GM21825 (cell line): ENCODE results near the gene CLDN14.
A peak's percentile ranks its signal among the peaks of the same experiment; 100 is the strongest.

Source experiments
- ATAC-seq: cut with Tn5 transposase; IDR thresholded peaks from one replicate; pipeline ENCODE4 v1.9.1; 2021; ENCODE audit warnings: mild to moderate bottlenecking, moderate library complexity; ENCODE audit not compliant: unreplicated experiment

CLDN14 gene, protein sequence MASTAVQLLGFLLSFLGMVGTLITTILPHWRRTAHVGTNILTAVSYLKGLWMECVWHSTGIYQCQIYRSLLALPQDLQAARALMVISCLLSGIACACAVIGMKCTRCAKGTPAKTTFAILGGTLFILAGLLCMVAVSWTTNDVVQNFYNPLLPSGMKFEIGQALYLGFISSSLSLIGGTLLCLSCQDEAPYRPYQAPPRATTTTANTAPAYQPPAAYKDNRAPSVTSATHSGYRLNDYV

DNA sequence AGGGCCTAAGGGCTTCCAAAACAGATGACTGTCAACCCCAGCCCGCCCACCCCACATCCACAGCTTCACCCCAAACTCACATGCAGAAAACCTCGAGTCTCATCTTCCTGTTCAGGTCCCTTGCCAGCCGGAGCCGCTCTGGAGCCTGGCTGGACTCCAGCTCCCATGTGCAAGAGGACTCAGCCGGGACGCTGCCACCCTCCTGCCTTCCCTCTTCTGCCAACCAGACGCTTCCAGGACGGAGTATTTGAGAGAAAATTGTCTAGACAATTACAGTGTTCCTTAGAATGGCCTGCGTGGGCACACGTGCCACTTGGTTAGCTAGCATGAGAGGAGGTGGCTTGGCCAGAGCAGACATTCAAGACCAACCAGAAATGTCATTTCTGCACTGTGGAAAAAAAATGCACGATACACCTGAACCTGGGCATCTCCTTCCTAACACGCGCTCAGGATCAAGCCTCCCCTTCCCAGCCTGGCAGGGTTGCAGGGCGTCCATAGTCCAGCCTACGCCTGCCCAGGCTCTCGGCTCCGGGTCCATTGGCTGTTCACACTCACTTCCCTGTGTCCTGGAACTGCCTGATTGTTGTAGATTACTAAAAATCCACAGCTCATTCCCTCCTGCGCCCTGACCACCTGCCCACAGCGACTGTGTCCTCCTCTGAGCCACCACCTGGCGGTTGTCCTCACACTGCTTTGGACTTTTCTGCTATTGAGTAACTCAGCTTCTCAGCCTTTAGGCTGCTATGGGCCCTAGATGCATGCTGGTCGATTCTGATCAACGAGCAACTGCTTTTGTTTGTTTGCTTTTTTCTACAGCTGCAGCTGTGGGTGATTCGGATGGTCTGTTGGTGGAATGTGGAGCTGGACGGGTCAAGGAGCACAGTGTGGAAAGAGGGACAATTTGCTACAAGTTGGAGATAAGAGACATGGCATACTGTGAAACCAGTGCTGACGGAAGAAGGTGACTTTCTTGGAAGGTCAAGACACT, at the start of gene CLDN14:
CLDN14 (minus strand) TSS at position 708 of the 988 bp plus-strand sequence. CDS start 18,427 bp downstream, outside the sequence.
- ATAC-seq, result no peak

DNA sequence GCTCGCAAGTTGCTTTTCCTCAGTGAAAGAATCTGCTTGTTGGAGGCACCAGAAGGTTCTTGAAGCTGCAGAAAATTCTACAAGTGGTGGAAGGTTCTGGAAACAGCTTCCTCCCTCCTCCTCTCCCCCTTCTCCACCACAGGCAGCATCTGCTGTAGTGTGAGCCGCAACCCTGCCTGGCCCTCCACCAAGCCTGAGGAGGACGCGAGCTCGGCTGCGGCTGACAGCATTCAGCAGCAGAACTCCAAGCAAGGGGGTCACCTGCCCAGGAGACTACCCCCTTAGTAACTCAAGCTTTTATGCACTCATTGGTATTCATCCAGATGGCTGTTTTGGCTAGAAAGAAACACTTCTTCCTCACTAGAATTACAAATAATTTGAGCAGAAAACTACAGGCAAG, 48.8 kb upstream of the CLDN14 start:
- no peak for ATAC-seq

DNA sequence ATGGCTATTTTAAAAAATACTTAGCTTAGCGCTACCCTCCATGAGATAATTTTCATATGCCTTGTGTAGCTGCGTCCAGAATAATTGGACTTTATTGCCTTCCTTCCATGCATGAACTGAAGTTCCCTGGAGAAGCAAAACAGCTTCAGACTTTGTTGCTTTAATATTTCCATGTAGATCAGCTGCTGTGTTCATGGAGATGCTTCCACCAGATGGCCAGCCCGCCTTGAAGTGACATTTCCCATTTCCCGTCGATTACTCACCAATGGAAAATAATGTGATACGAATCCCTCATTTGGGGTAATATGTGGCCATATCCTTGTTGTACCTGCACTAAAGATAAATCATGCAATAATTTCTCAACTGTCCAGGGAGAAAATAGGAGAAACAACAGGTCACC, 47.4 kb upstream of the CLDN14 start:
- no peak for ATAC-seq

DNA sequence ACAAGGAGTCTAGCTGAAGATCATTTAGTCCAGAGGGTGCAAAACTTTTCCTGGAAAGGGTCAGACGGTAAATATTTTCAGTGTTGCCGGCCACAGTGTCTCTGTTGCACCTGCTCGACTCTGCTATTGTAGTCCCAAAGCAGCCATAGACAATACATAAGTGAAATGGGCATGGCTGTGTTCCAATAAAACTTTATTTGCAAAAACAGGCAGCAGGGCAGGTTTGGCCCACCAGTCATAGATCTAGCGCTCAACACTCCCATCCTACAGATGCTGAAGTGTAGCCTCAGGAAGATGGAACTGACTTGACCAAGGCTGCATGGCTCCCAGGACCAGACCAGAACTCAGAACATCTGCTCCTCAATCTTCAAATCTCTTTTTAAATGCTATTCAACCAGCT, 46.2 kb upstream of the CLDN14 start:
- ATAC-seq, result no peak

DNA sequence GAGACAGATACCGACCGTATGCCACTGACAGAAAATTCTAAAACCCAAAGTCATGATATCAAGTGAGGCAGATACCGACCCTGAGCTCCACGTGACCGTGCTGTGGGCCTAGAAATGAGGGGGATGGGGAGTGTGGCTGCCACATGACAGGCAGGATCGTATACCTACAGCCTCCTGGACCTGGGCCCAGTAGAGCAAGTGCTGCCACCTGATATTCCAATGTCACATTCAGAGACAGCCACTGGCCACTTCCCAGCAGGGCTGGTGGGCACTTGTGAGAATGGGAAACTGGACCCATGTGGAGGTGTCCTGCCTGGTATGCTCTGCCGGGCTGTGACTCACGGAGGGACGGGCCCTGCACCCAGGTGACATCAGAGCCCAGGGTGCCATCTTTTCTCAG, 44.6 kb upstream of the CLDN14 start:
- no peak for ATAC-seq

DNA sequence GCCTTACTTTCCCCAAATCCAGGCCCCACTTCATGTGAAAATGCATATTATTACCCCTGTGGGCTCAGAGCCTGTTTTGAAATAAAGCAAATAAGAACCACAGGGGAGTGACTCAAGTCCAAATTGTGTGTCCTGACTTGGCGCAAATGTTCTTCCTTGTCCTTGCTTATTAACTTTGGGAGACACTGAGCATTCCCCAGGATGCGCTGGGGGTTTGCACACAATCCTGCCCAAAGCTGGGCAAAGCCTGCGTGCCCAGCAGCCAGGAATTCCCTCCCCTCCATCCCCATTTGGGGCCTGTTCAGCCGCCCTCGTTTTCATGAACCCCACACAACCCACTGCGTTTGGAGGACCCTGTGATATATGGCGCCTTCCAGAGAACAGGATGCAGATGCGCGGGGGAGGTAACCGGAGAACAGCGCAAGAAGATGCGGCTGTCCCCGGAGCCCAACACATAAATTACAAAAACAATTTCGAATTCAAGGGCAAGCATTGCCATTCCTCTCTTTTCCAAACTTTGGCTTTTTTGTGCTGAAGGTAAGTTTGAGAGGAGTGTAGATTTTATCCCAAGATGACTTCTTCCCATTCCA, 42.4 kb upstream of the CLDN14 start:
- ATAC-seq, result no peak

DNA sequence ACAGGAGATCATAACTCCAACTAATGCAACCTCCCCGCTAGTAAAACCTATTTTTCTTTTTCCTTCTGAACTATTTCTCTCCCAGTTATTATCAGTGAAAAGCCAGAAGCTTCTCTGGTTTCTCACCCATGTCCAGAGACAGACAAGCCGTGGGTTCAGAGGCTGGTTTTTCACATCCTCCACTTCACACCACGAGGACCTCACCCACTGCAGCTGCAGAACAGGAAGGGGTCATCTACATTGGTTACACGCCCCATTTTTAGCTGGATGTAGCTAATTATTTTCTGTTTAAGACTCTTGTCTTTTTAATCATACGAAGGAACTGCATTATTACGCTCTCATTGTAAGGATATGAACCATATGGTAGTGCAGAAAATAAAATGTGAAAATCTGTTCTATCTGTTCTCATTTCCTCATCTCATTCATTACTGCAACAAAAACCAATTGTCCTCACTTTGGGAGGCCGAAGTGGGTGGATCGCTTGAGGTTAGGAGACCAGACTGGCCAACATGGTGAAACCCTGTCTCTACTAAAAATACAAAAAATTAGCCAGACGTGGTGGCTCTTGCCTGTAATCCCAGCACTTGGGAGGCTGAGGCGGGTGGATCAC, 39.1 kb upstream of the CLDN14 start:
- no peak for ATAC-seq

DNA sequence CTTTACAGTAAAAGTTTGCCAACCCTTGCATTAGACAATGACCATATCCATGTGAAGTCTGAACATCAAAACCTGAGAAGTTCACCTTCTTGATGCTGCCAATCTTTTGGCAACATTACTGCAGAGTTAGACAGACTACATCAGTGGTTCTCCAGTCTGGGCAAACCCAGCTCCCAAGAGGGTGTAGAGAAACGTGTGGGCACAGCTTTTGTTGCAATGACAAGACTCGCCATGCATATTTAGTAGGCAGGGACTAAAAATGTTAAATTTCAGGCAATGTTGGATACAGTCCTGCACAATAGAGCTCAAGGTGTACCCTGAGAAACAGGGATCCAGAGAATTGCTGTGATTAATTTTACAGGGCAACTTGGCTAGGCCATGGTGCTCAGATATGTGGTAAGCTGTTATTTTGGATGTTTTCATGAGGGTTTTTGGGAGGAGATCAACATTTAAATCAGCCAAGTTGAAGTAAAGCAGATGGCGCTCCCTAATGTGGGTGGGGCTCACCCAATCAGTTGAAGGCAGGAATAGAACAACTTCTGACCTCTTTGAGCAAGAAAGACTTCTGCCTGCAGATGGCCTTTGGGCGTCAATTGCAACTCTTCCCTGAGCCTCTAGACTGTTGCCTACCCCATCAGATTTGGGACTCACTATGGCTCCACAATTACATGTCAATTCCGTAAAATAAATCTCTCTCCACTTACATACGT, 37.6 kb upstream of the CLDN14 start:
- no peak for ATAC-seq

DNA sequence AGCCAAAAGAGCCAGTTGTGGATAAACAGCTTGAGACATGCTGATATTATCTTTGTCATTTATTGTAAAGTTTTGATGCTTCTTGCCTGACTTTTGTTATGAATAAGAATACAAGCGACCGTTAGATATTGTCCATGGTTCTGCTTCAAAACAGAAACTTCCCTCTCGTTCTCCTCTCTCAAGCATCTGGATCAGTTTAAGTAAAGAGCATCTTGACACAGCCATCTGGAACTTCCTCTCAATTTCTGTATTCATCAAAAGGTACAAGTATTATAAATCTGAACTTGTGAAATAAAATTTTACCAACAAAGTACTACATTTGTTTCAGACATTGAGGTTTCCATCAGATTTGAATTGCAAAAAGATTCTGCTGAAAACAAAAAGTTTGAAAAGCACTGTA, 36.4 kb upstream of the CLDN14 start:
- ATAC-seq, result no peak

DNA sequence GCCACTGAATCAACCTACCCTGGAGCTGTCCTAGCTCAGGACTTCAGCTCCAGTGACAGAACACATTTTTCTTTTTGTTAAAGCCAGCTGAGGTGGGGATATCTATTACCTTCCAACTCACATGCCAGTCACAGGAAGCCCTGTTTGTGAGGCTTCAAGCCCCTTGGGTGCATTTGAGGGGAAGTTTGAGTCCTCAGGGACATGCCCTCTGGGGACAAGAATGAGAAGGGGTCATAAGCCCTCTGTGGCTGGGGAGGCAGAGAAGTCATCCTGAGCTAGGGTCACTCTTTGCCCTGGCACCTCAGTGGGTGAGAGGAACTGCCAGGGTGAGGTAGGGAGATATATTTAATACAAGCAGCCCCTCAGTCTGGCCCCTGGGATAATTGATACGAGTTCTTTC, 33.5 kb upstream of the CLDN14 start:
- ATAC-seq, result peak; percentile 44

DNA sequence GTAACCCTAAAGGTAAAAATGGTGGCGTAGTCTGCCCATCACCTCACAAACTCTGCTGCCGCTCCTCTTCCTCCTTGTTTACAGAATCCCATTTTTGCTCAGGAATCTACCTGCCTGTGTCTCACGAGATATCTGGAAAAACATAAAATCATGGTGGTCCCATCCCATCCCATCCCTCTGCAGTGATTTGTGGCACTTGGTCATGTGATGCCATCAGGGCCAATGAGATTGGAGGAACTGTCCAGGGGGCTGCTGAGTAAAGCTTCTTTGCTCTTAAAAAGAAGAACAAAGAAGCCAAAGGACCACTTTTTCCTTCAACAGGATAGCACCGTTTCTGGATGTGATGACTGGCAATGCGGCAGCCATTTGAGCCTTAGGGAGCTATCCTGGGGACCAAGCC, 33.0 kb upstream of the CLDN14 start:
- ATAC-seq, result no peak

DNA sequence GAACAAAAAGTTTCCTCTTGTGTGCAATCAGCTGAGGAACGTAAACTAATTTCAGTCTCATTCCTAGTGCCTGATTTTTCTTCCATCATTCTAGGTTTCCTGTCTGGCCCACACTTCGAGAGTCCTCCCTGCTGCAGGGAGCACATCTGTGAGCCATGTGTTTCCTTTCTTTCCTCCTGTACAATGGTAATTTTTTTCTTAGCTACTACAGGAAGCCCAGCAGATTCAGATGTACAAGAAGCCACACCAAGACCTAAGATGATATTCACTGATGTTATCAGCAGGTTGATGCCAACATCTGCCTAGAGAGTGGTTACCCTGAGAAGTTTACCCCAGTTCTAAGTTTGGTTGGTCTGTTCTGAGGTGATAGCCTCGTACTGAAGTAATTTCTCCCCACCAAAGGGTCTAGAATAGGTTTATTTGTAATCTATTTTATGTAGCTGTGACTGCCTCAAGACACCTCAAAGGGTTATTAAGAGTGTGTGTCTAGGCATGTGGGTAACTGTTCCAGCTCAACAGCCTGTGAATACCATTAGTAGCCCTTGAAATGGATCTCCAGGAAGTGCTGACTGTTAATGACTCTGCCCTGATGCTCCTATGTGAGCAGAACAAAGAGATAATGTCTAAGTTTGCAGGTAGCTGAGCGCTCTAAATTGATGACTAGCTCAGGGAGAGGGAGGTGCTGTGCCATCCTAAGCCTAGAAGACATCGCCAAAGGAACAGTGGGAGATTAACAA, 31.7 kb upstream of the CLDN14 start:
- ATAC-seq, result no peak

DNA sequence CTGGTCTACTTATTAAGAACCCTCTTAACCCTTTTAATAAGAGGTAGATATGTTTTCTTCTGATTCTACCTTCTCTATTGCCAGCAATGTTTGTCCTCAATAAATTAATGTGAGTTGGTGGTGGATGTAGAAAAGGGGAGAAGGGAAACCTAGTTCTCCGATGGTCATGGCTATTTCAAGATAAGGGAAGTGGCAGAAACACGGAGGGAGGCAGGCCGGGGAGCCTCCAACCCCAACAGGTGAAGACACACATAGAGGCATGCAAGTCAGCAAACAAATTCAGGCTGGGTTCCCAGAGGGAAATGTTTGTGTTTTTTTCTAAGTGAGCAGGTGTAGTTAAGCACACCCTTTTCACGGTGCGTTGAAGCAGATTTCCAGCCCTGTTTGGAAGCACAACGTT, 31.0 kb upstream of the CLDN14 start:
- no peak for ATAC-seq

DNA sequence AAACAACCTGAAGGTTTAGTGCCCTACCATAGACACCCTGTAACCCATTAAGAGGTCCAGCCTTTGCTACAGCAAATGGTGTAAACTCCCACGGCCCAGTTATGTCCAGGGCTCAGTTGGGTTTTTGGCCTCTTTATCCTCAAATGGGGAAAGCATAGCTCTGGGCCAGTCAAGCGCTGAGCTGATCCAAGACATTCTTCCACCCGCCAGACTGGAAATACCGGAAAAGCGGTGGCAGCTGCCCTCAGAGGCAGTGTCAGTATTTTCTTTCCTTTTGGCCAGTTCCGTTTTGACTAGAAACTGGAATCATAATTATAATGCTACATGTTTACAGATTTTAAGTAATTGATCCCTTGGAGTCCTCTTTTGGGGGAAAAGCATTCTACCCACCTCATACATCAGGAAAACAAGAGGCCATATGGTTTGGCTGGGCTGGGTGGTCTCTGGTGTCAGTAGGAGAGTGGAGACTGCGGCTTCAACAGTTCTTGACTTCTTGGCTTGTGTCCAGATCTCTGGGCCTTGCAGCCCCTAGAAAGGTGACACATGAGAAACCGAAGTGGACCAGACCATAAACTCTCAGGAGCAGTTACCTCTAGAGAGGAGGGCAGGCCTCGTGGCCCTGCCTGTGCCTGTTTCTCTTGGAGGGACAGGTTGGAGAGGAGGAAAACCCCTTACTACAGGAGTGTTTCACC, 30.2 kb upstream of the CLDN14 start:
- ATAC-seq, result no peak

DNA sequence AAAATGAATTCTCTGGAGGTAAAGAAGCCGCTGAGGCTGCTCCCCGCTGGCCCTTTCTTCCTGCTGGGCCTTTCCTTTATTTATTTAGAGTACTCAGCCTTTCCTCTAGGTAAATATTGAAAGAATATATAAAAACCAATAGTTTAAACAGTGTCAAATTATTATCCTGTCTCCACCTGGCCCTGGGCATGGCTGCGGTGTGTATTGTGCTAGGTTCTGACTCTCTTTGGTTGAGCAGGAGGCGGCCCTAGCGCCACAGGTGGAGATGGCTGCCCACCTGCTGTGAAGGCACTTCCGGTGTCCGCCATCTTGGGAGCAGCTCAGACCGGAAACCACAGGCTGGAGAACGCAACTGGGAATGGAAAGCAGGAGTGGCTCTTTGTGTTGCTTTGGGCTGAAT, 29.0 kb upstream of the CLDN14 start:
- ATAC-seq, result no peak

DNA sequence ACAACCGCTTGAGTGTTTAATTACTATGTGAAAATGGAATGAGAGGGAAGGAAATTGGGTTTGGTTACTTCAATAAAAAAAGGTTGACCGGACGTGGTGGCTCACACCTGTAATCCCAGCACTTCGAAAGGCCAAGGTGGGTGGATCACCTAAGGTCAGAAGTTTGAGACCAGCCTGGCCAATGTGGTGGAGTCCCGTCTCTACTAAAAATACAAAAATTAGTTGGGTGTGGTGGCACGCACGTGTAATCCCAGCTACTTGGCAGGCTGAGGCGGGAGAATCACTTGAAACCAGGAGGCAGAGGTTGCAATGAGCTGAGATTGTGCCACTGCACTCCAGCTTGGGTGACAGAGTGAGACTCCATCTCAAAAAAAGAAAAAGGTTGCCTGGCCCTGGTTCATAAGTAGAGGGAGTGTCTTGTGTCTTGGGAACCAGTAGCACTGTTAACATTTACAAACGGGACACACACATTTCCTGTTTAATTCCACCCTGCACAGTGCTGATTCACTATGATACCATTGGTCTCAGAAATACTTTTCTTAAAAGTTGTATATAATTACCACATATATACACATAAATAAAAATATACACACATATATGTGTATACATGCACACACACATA, 27.6 kb upstream of the CLDN14 start:
- ATAC-seq, result no peak

DNA sequence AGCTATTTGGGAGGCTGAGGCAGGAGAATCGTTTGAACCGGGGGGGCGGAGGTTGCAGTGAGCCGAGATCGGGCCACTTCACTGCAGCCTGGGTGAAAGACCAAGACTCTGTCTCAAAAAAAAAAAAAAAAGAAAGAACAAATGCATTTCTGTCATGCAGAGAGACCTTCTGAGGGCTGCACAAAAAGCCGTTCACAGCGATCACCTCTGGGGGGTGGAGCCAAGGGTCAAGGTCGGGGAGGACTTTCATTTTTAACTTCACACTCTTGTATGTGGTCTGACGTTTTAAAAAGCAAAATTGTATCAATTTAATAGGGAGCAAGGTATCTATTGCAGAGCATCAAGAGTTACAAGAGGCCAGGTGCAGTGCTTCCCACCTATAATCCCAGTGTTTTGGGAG, 26.6 kb upstream of the CLDN14 start:
- ATAC-seq, result no peak

DNA sequence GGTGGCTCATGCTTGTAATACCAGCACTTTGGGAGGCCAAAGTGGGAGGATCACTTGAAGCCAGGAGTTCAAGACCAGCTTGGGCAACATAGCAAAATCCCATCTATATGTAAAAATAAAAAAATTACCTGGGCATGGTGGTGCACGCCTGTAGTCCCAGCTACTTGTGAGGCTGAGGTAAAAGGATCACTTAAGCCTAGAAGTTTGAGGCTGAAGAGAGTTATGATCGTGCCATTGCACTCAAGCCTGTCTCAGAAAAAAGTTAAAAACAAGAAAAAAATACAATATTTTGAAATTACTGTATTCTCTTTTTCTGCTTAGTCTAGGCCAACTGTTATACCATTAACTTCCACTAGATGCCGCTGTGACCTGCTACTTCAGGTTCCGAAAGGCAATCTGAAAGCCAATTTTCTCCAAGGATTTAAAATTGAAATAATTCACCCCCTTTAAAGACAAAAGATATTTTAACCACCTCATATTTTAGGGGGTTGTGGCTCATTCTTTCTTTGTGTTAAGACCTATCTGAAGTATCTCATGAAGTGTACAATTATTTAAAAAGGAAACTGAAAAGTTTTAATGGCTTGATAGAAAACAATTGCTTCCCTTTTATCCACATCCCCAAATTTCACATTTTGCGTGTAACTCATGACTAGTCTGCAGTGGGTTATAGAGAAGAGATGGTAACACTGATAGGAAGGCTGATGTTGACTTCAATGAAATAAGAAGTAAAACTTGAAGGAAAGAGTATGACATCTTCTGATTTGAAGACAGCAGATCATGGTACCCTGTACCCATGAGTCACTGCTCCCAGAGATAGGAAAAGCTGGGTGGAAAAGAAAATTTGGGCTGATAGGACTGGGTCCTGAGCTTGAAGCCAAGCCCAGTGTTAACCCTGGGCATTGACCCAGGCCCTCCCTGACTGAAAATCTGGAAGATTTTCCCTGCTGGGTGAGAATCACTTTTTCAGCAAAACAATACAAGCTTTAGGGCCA, 24.4 kb upstream of the CLDN14 start:
- no peak for ATAC-seq
